NB4 (cell line): ENCODE results near the gene CDH4.

Experiments
- MYC ChIP-seq: IDR thresholded peaks from 2 replicates; pipeline ENCODE4 v1.6.1; 2011; ENCODE audit warnings: low read depth, low read length
- POLR2A ChIP-seq: IDR thresholded peaks from 2 replicates; pipeline ENCODE4 v1.6.1; 2011; ENCODE audit warnings: mild to moderate bottlenecking; ENCODE audit not compliant: insufficient read length; ENCODE audit errors: extremely low read depth
- TF ChIP-seq, protein P1 (sequence below): IDR thresholded peaks from one replicate; pipeline ENCODE4 v1.5.1; 2012; ENCODE audit warnings: low read depth, low read length

DNA sequence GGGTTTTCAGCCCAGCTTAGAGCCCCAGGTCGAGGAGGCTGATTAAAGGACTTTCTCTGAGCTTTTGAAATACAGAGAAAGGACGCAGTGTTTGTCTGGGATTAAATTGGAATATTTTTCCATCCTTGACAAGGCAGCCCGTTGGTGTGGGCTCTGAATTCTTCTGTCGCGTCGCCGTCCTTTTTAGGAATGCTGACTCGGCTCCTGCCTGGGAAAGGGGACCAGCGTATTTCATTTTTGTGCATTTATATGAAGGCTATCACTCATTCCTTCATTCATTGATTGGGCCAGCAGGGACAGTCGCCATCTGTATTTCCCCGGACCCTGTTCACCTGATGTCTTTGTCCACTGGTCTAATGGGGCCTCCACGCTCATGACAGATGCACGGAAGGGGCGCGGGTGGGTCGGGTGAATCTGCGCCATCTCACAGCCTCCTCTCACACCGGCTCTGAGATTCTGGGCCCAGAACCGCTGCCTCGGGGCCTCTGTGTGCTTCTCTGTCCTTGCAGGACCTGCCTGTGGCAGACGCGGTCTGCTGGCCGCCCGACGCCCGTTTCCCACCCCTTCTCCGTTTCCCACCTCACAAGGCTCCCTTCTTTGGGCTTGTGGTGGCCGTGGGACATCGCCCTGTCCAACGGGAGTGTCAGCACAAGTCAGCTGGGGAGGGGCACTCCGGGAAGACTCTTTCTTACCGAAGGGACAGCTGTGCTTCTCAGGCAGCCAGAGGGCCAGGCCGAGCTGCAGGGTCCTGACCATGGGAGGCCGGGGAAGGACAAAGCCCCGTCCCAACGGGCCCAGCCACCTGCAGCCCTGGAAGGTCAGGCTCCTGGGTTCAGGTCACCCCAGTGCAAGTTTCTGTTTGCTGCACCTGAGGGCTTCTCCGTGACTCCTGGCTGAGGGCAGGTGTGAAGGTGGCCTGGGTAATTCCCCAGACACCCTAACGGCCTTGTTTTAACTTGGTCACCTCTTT lies 656.3 kb downstream of the CDH4 start:
- TF ChIP-seq, protein P1, sequence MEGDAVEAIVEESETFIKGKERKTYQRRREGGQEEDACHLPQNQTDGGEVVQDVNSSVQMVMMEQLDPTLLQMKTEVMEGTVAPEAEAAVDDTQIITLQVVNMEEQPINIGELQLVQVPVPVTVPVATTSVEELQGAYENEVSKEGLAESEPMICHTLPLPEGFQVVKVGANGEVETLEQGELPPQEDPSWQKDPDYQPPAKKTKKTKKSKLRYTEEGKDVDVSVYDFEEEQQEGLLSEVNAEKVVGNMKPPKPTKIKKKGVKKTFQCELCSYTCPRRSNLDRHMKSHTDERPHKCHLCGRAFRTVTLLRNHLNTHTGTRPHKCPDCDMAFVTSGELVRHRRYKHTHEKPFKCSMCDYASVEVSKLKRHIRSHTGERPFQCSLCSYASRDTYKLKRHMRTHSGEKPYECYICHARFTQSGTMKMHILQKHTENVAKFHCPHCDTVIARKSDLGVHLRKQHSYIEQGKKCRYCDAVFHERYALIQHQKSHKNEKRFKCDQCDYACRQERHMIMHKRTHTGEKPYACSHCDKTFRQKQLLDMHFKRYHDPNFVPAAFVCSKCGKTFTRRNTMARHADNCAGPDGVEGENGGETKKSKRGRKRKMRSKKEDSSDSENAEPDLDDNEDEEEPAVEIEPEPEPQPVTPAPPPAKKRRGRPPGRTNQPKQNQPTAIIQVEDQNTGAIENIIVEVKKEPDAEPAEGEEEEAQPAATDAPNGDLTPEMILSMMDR = no peak
- TF ChIP-seq POLR2A (no peak), MYC (no peak)
